GM13976 (cell line): ENCODE results near the gene TAX1BP1.

Experiments
- DNase-seq: peaks from one replicate; pipeline ENCODE4 v3.0.0; 2012; ENCODE audit warnings: low spot score
- in situ Hi-C: fragments of 300-500 bp; cut with MboI; formaldehyde crosslinking; loops from one replicate; pipeline ENCODE4 v1.12.0; 2022; ENCODE audit warnings: low sequenced_read_pairs, mixed read lengths, inconsistent platforms; ENCODE audit not compliant: unreplicated experiment
- TF ChIP-seq, protein P1 (sequence below): IDR thresholded peaks from 2 replicates; pipeline ENCODE4 v1.5.1; 2012; ENCODE audit warnings: borderline replicate concordance, mild to moderate bottlenecking; ENCODE audit not compliant: insufficient read depth; ENCODE audit errors: extremely low read depth, missing control alignments, control extremely low read depth

TAX1BP1 gene

DNA sequence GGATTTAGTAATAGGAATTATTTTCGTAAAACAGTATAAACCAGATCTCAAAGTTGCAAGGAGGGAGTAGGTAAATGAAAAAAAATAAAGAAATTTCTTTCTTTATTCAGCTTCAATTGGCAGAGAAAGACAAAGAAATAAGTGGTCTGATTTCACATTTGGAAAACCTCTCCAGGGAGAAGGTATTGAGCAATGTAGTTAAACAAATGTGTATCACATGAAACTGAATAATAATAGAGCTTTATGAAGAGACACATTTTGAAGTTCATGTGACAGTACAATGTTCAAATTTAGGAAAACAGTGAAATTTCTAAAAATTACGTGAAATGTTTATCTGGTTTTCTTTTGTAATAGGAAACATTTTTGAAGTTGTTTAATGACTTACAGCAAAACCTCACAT, 63.0 kb downstream of the TAX1BP1 start:
- no peak for DNase-seq
- in situ Hi-C loops: no loop called here
- TF ChIP-seq, protein P1, sequence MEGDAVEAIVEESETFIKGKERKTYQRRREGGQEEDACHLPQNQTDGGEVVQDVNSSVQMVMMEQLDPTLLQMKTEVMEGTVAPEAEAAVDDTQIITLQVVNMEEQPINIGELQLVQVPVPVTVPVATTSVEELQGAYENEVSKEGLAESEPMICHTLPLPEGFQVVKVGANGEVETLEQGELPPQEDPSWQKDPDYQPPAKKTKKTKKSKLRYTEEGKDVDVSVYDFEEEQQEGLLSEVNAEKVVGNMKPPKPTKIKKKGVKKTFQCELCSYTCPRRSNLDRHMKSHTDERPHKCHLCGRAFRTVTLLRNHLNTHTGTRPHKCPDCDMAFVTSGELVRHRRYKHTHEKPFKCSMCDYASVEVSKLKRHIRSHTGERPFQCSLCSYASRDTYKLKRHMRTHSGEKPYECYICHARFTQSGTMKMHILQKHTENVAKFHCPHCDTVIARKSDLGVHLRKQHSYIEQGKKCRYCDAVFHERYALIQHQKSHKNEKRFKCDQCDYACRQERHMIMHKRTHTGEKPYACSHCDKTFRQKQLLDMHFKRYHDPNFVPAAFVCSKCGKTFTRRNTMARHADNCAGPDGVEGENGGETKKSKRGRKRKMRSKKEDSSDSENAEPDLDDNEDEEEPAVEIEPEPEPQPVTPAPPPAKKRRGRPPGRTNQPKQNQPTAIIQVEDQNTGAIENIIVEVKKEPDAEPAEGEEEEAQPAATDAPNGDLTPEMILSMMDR: no peak

GRCh38 chr7:27804139-27804538, 64.2 kb downstream of the TAX1BP1 start:
- in situ Hi-C loops: no loop called here
- no peak for DNase-seq
- TF ChIP-seq, protein P1: no peak

- DNase-seq: no peak
- in situ Hi-C loops: no loop called here
- TF ChIP-seq, protein P1: no peak
Observed at GRCh38 chr7:27808626-27809025, 68.7 kb downstream of the TAX1BP1 start.

- DNase-seq: no peak
- TF ChIP-seq, protein P1: no peak
- in situ Hi-C loops: no loop called here
Observed at GRCh38 chr7:27810186-27810585, 70.2 kb downstream of the TAX1BP1 start.

DNA sequence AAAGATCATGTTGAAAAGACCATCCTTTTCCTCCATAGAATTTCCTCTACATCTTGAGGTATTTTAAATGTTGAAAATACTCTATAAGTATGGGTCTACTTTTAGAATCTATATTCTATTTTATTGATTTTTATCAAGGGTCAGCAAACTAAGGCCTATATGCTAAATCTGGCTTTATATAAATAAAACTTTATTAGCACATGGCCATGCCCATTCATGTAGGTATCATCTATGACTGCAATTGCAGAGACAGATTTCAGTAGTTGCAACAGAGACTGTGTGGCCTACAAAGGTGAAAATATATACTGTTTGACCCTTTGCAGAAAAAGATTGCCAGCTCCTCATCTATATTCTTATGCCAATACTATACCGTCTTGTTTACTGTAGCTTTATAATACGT, 72.7 kb downstream of the TAX1BP1 start:
- DNase-seq: no peak
- in situ Hi-C loops: no loop called here
- TF ChIP-seq, protein P1: no peak

GRCh38 chr7:27822245-27822644, 82.3 kb downstream of the TAX1BP1 start:
- in situ Hi-C loops: no loop called here
- TF ChIP-seq, protein P1: no peak
- no peak for DNase-seq

- TF ChIP-seq, protein P1: no peak
- no peak for DNase-seq
- in situ Hi-C loops: no loop called here
Observed at GRCh38 chr7:27825891-27826290, 85.9 kb downstream of the TAX1BP1 start.
